Body of pancreas (tissue), 4 donors: Measurements from ENCODE around the gene ZNF410. TPM values are rescaled to one million over a fixed set of nuclear protein-coding genes. Genes with fewer than 3 reads are reported as not detected.

Experiments
- ATAC-seq: fragments of 150-250 bp; one replicate; pipeline ENCODE4 v1.9.1; 2016
- DNase-seq, 4 donors: peaks; one replicate each; pipeline ENCODE4 v3.0.0-alpha.2; 2019
- H3K27ac ChIP-seq, 4 donors: fragments of 200-600 bp; sonication (generic); 1 replicate in 3 of 4; 2 replicates in 1 of 4; pipeline versions ENCODE4 v1.5.1 to v1.6.1; 2016 to 2019; ENCODE audit warnings: mild to moderate bottlenecking in 1 of 4, mixed read lengths in 1 of 4, moderate library complexity in 1 of 4
- H3K27me3 ChIP-seq, 2 donors: fragments of 200-600 bp; sonication (generic); one replicate each; pipeline ENCODE4 v1.6.0; 2016; ENCODE audit warnings: mild to moderate bottlenecking in 1 of 2
- H3K36me3 ChIP-seq, 2 donors: fragments of 200-600 bp; sonication (generic); replicated peaks in 1 of 2; 2 replicates each; pipeline ENCODE4 v1.5.1; 2016; ENCODE audit warnings: low read depth in 2 of 2; ENCODE audit not compliant: insufficient read depth in 1 of 2
- H3K4me1 ChIP-seq: fragments of 200-600 bp; sonication (generic); one replicate; pipeline ENCODE4 v1.6.0; 2016
- H3K4me3 ChIP-seq, 2 donors: fragments of 200-600 bp; sonication (generic); 1 replicate in 1 of 2; 2 replicates in 1 of 2; pipeline ENCODE4 v1.5.1; 2016 to 2019
- H3K9me3 ChIP-seq, 3 donors: fragments of 200-600 bp; sonication (generic); 1 replicate in 2 of 3; 2 replicates in 1 of 3; pipeline ENCODE4 v1.5.1; 2016
- CTCF ChIP-seq, 7 experiments: fragments of 450-650 bp in 4 of 7; fragments of 200-600 bp in 3 of 7; sonication (generic) in 3 of 7; IDR thresholded peaks; one replicate each; pipeline ENCODE4 v1.5.1; 2016 to 2019; ENCODE audit warnings: antibody characterized with exemption in 7 of 7
- POLR2A ChIP-seq, 3 donors: fragments of 450-650 bp; IDR thresholded peaks; one replicate each; pipeline ENCODE4 v1.6.1; 2016; ENCODE audit warnings: antibody characterized with exemption in 3 of 3, mild to moderate bottlenecking in 2 of 3
- WGBS, 2 donors: methylation state at CpG; one replicate each; pipeline ENCODE4 v1.1.5; 2017; 5-methylcytosine and 5-hydroxymethylcytosine counted together
- intact Hi-C: fragments of 100-400 bp; cut with DNase I; formaldehyde crosslinking; loops from one replicate; pipeline ENCODE4 v1.15.1; 2023
- small RNA-seq: library from RNA; depleted of rRNA; stranded (forward); fragments of <200 nt; gene quantifications from one replicate; pipeline ENCODE3, GENCODE V24; 2016
- total RNA-seq, 2 donors: library from RNA; depleted of rRNA; stranded (reverse); fragments of >200 nt; gene quantifications; one replicate each; pipeline ENCODE4 v1.1.0, GENCODE V29; 2016

Gene ZNF410
- total RNA-seq, 2 donors from 2014 or later, result 18.8 to 25.9 TPM

GRCh38 chr14:73968885-73969284 is 82.2 kb downstream of the ZNF410 start:
- Histone ChIP-seq H3K4me1 (no peaks in the 10 kb centered on the region), H3K27me3 (no peaks in the 10 kb centered on the region), H3K4me3 (no peak overlapping the region), H3K36me3 (peaks cover 0 to 1% of the 10 kb centered on the region in 2 donors), H3K27ac (no peak overlapping the region), H3K9me3 (no peaks in the 10 kb centered on the region)
- no peak for DNase-seq
- no peak for ATAC-seq
- intact Hi-C loops, result no loop called here
- TF ChIP-seq POLR2A (IDR thresholded peaks at IDR 0.05) (no peak), CTCF (IDR thresholded peaks at IDR 0.05) (no peak)
- WGBS, 2 donors, result 82 to 98% methylated on average over 2 of the region's 2 CpGs

GRCh38 chr14:73973497-73973896 is 86.8 kb downstream of the ZNF410 start:
- Histone ChIP-seq H3K27me3 (no peaks in the 10 kb centered on the region), H3K36me3 (peaks cover 0 to 1% of the 10 kb centered on the region in 2 donors), H3K4me1 (no peaks in the 10 kb centered on the region), H3K9me3 (no peaks in the 10 kb centered on the region), H3K4me3 (no peak overlapping the region), H3K27ac (no peak overlapping the region)
- 65 to 69% methylated on average over 2 of the region's 2 CpGs for WGBS, 2 donors
- intact Hi-C loops, result no loop called here
- no peak for TF ChIP-seq POLR2A (IDR thresholded peaks at IDR 0.05)
- TF ChIP-seq CTCF (IDR thresholded peaks at IDR 0.05), result no peak
- ATAC-seq, result no peak
- no peak for DNase-seq

GRCh38 chr14:73976125-73976524 is 89.5 kb downstream of the ZNF410 start:
- DNase-seq, result no peak
- H3K4me3 ChIP-seq, result no peak overlapping the region
- no peak for TF ChIP-seq CTCF (IDR thresholded peaks at IDR 0.05)
- H3K36me3 ChIP-seq, result no peaks in the 10 kb centered on the region
- intact Hi-C loops, result no loop called here
- H3K27me3 ChIP-seq, result no peaks in the 10 kb centered on the region
- H3K4me1 ChIP-seq, result no peaks in the 10 kb centered on the region
- no peak for ATAC-seq
- no peak overlapping the region for H3K27ac ChIP-seq
- 67 to 76% methylated on average over 5 to 6 of the region's 6 CpGs for WGBS, 2 donors
- H3K9me3 ChIP-seq, result no peaks in the 10 kb centered on the region

GRCh38 chr14:73977896-73978295 is 91.2 kb downstream of the ZNF410 start:
- ATAC-seq, result no peak
- H3K4me1 ChIP-seq, result no peaks in the 10 kb centered on the region
- WGBS, 2 donors, result 58 to 59% methylated on average over 4 of the region's 4 CpGs
- H3K9me3 ChIP-seq, result no peaks in the 10 kb centered on the region
- no peak for DNase-seq
- intact Hi-C loops, result no loop called here
- H3K36me3 ChIP-seq, result no peaks in the 10 kb centered on the region
- no peak overlapping the region for H3K4me3 ChIP-seq
- no peak overlapping the region for H3K27ac ChIP-seq
- no peak for TF ChIP-seq CTCF (IDR thresholded peaks at IDR 0.05)
- TF ChIP-seq POLR2A (IDR thresholded peaks at IDR 0.05), result no peak
- no peaks in the 10 kb centered on the region for H3K27me3 ChIP-seq

Small RNA genes lying within 50 kb of the gene (small RNA-seq; reads per million reads assigned to genes)
- gene AC005520.4 (not detected), gene RF00019 (not detected)

Other genes with a start within 250 kb of the ZNF410 start
- 1 to 10 TPM; 2.6 to 7.3 TPM for gene DNAL1, start 241.9 kb upstream of the ZNF410 start, total RNA-seq
- gene PNMA1, start 172.5 kb upstream of the ZNF410 start, total RNA-seq, result 1 to 10 TPM; 5.7 to 6.9 TPM
- gene PTGR2, start 35.0 kb upstream of the ZNF410 start, total RNA-seq, result 1 to 10 TPM in 1 of 2 donors, under 1 TPM in 1; 0.99 to 8.6 TPM
- gene FAM161B, start 63.2 kb downstream of the ZNF410 start, total RNA-seq, result 1 to 10 TPM; 1.0 to 1.6 TPM
- 10 to 100 TPM in 1 of 2 donors, 1 to 10 TPM in 1; 9.6 to 29.3 TPM for gene COQ6, start 63.4 kb downstream of the ZNF410 start, total RNA-seq
- gene ENTPD5, start 132.4 kb downstream of the ZNF410 start, total RNA-seq, result 10 to 100 TPM in 1 of 2 donors, 1 to 10 TPM in 1; 4.4 to 15.5 TPM
- gene BBOF1, start 132.5 kb downstream of the ZNF410 start, total RNA-seq, result 1 to 10 TPM; 1.6 to 2.9 TPM
- 10 to 100 TPM; 17.1 to 20.1 TPM for gene ALDH6A1, start 197.6 kb downstream of the ZNF410 start, total RNA-seq
- gene LIN52, start 198.1 kb downstream of the ZNF410 start, total RNA-seq, result 1 to 10 TPM; 3.9 to 4.6 TPM